Vagina (tissue), 2 donors: ENCODE results near the gene PSTK. TPM values are rescaled to one million over a fixed set of nuclear protein-coding genes. Genes with fewer than 3 reads are reported as not detected.

Experiments
- DNase-seq, 2 donors: peaks; one replicate each; pipeline ENCODE4 v3.0.0-alpha.2; 2017; ENCODE audit errors: extremely low spot score in 2 of 2
- H3K27ac ChIP-seq: fragments of 200-600 bp; sonication (generic); one replicate; pipeline ENCODE4 v1.5.1; 2019
- H3K27me3 ChIP-seq: fragments of 200-600 bp; sonication (generic); one replicate; pipeline ENCODE4 v1.5.1; 2019
- H3K36me3 ChIP-seq, 2 donors: fragments of 200-600 bp; sonication (generic); one replicate each; pipeline ENCODE4 v1.5.1; 2017 to 2019
- H3K4me1 ChIP-seq: fragments of 200-600 bp; sonication (generic); one replicate; pipeline ENCODE4 v1.5.1; 2019
- H3K4me3 ChIP-seq, 2 donors: fragments of 200-600 bp; sonication (generic); 1 replicate in 1 of 2; 2 replicates in 1 of 2; pipeline ENCODE4 v1.5.1; 2016 to 2019
- H3K9me3 ChIP-seq: fragments of 200-600 bp; sonication (generic); one replicate; pipeline ENCODE4 v1.5.1; 2019
- POLR2A ChIP-seq, 2 donors: fragments of 450-650 bp; IDR thresholded peaks; one replicate each; pipeline ENCODE4 v1.6.1; 2017; ENCODE audit warnings: antibody characterized with exemption in 2 of 2, mild to moderate bottlenecking in 2 of 2, moderate library complexity in 2 of 2
- POLR2AphosphoS5 ChIP-seq, 2 donors: sonication (generic); formaldehyde crosslinking; IDR thresholded peaks; one replicate each; pipeline ENCODE4 v1.9.0; 2017; ENCODE audit warnings: antibody characterized with exemption in 2 of 2, mild to moderate bottlenecking in 2 of 2, low read depth in 1 of 2; ENCODE audit not compliant: insufficient read depth in 1 of 2
- intact Hi-C: fragments of 100-400 bp; cut with DNase I; formaldehyde crosslinking; loops from one replicate; pipeline ENCODE4 v1.15.1; 2023
- total RNA-seq: library from RNA; depleted of rRNA; stranded (reverse); fragments of >200 nt; gene quantifications from one replicate; pipeline ENCODE4 v1.2.3, GENCODE V29; 2016
- TF ChIP-seq, protein P1 (sequence below), 3 experiments: fragments of 450-650 bp in 2 of 3; fragments of 200-600 bp in 1 of 3; sonication (generic) in 1 of 3; IDR thresholded peaks; one replicate each; pipeline ENCODE4 v1.5.1; 2017 to 2019; ENCODE audit warnings: antibody characterized with exemption in 3 of 3, mild to moderate bottlenecking in 2 of 3, moderate library complexity in 2 of 3

PSTK gene, protein sequence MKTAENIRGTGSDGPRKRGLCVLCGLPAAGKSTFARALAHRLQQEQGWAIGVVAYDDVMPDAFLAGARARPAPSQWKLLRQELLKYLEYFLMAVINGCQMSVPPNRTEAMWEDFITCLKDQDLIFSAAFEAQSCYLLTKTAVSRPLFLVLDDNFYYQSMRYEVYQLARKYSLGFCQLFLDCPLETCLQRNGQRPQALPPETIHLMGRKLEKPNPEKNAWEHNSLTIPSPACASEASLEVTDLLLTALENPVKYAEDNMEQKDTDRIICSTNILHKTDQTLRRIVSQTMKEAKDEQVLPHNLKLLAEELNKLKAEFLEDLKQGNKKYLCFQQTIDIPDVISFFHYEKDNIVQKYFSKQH
- total RNA-seq, result 8.6 TPM

DNA sequence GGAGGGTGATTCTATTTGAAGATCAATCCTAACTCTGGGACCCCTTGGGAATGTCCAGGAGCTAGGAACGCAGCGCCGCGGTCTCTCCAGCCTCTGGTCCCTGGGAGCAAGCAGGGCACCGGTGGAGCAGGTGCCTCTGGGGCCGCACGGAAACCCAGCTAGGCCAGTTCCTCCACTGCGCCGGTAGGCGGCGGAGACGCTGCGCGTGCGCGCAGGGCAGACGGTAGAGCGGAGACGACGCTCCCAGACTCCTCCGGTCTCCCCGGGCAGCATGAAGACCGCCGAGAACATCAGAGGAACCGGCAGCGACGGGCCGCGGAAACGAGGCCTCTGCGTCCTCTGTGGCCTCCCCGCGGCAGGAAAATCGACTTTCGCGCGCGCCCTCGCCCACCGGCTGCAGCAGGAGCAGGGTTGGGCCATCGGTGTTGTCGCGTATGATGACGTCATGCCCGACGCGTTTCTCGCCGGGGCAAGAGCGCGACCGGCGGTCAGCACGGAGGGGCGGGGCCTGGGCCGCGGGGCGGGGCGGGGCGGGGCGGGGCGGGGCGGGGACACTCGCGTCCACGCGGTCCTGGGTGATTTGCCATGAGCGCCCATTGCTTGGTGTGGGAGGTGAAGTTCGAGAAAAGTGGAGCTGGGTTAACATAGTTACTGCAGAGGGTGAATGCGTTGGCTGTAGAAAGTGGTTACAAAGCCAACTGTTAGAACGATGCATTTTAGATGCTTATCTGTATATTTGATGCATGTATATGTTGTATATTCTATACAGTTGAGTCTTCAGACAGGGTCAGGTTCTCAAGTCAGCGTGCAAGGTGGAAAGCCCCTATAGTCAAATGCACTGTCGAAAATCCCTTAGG, at the start of gene PSTK:
TSS of gene PSTK (plus strand) at position 193 of the 857 bp plus-strand sequence. CDS start at position 272, 79 bp downstream.
- TF ChIP-seq, protein P1, sequence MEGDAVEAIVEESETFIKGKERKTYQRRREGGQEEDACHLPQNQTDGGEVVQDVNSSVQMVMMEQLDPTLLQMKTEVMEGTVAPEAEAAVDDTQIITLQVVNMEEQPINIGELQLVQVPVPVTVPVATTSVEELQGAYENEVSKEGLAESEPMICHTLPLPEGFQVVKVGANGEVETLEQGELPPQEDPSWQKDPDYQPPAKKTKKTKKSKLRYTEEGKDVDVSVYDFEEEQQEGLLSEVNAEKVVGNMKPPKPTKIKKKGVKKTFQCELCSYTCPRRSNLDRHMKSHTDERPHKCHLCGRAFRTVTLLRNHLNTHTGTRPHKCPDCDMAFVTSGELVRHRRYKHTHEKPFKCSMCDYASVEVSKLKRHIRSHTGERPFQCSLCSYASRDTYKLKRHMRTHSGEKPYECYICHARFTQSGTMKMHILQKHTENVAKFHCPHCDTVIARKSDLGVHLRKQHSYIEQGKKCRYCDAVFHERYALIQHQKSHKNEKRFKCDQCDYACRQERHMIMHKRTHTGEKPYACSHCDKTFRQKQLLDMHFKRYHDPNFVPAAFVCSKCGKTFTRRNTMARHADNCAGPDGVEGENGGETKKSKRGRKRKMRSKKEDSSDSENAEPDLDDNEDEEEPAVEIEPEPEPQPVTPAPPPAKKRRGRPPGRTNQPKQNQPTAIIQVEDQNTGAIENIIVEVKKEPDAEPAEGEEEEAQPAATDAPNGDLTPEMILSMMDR (IDR thresholded peaks at IDR 0.05), result peak; percentile 79 to 93 (median 87)
- peak; percentile 87 to 89 for TF ChIP-seq POLR2AphosphoS5 (IDR thresholded peaks at IDR 0.05; ENCODE audit: insufficient read depth in 1 of 2, low read depth in 1 of 2)
- no peak for TF ChIP-seq POLR2A (IDR thresholded peaks at IDR 0.05)
- Histone ChIP-seq H3K27me3 (no peaks in the 10 kb centered on the region), H3K27ac (peak within 1 kb of the TSS; percentile 89), H3K4me3 (peak within 1 kb of the TSS; percentile 57 to 76), H3K9me3 (no peaks in the 10 kb centered on the region), H3K36me3 (no peaks in the 10 kb centered on the region), H3K4me1 (peaks cover 15% of the 10 kb centered on the region)
- intact Hi-C loops, result no loop called here
- peak in 1 of 2 donors; percentile 91 for DNase-seq

DNA sequence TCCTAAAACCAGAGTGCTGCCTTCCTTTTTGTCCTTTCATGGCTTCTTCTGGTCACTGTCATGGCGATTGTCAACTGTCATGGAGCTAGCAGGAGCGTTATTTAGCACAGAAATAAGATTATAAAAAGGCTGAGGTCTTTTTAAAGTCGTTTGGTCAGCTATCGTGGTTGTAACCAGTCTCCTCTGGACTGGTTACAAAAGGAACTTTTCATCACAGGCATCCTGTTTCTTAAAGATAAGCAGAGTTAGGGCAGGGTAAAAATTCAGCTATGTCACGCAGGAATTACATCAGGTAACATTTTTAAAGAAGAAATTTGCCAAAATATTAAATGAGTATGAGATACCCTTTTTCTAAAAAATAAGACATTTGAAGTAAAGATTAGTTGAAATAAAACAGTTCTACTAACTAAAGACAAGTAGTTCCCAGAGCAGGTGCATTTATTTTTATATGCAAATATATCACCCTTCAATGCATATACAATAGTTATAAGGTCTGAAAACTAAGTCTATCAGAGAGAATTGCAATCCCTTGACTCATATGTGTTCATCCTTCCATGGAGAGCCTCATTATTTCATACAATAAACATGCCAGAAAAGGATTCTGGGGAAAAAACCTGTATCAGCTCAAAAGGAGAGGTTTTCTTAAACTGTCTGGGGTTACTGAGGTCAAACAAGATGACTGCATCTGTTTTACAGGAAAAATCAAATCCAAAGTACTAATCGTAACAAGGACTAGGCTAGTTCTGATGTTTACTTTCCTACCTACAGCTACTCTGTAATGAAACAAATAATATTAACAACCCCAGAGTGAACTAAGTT, 48.9 kb upstream of the PSTK start:
- Histone ChIP-seq H3K9me3 (no peaks in the 10 kb centered on the region), H3K36me3 (no peaks in the 10 kb centered on the region), H3K27me3 (no peaks in the 10 kb centered on the region), H3K4me3 (no peak overlapping the region), H3K4me1 (no peaks in the 10 kb centered on the region), H3K27ac (no peak overlapping the region)
- no peak for DNase-seq
- intact Hi-C loops, result no loop called here
- TF ChIP-seq, protein P1 (IDR thresholded peaks at IDR 0.05), result no peak
- TF ChIP-seq POLR2A (IDR thresholded peaks at IDR 0.05) (no peak), POLR2AphosphoS5 (IDR thresholded peaks at IDR 0.05; ENCODE audit: insufficient read depth in 1 of 2, low read depth in 1 of 2) (no peak)

DNA sequence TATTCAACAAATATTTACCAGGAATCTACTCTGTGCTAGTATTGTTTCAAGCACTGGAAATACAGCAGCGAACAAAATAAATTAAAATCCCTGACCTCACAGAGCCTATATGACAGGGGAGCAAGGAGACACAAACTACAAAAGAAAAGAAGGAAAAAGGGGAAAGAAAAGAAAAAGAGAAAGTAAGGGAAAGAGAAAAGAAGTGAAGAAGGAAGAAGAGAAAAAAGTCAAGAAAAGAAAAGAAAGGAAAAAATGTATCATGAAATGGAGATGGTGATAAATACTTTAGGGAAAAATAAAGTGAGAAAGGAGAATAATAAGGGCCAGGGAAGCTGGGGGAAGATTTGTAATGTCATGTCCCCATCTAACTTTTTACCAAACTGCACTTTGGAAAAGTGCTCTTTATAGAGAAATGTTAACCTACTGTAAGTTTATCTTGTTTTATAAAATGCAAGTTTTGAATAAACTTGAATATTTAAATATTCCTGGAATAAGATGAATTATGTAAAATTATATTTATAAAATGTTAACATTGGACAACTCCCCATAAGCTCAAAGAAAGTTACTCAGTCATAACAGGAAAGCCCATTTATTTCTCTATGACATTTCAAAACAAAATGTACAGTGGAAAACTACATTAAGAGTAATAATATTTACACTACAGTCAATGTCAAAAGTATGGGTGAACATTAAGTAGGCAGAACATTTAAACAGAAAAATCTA, 40.9 kb upstream of the PSTK start:
- Histone ChIP-seq H3K36me3 (peaks cover 0 to 11% of the 10 kb centered on the region in 2 donors), H3K9me3 (no peaks in the 10 kb centered on the region), H3K27me3 (no peaks in the 10 kb centered on the region), H3K27ac (no peak overlapping the region), H3K4me1 (no peaks in the 10 kb centered on the region), H3K4me3 (no peak overlapping the region)
- no peak for TF ChIP-seq POLR2AphosphoS5 (IDR thresholded peaks at IDR 0.05; ENCODE audit: insufficient read depth in 1 of 2, low read depth in 1 of 2)
- TF ChIP-seq, protein P1 (IDR thresholded peaks at IDR 0.05), result no peak
- no peak for TF ChIP-seq POLR2A (IDR thresholded peaks at IDR 0.05)
- DNase-seq, result no peak
- intact Hi-C loops, result no loop called here

DNA sequence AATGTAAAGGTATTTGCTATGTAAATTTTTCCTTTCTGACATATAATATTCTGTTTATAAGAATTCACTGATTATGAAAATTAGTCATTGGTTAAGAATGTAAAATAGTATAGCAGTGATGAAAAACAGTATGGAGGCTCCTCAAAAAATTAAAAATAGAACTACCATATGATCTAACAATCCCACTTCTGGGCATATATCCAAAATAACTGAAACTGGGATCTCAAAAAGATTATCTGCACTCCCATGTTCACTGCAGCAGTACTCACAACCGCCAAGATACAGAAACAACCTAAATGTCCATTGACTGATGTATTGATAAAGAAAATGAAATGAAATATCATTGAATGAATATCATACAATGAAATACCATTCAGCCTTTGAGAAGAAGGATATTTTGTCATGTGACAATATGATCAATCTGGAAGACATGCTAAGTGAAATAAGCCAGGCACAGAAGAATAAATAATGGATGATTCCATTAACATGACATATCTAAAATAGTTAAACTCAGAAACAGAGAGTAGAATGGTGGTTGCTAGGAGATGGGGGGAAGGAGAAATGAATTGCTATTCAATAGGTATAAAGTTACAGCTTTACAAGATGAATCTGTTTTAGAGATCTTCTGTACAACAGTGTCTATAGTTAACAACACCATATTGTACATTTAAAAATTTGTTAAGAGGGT, 40.2 kb upstream of the PSTK start:
- intact Hi-C loops, result no loop called here
- no peak for DNase-seq
- TF ChIP-seq, protein P1 (IDR thresholded peaks at IDR 0.05), result no peak
- TF ChIP-seq POLR2AphosphoS5 (IDR thresholded peaks at IDR 0.05; ENCODE audit: insufficient read depth in 1 of 2, low read depth in 1 of 2) (no peak), POLR2A (IDR thresholded peaks at IDR 0.05) (no peak)
- Histone ChIP-seq H3K36me3 (peaks cover 0 to 11% of the 10 kb centered on the region in 2 donors), H3K27ac (no peak overlapping the region), H3K27me3 (no peaks in the 10 kb centered on the region), H3K4me1 (no peaks in the 10 kb centered on the region), H3K9me3 (no peaks in the 10 kb centered on the region), H3K4me3 (no peak overlapping the region)
